Kidney (tissue), 14 donors: ENCODE data around the gene HECA. TPM values are rescaled to one million over a fixed set of nuclear protein-coding genes. Genes with fewer than 3 reads are reported as not detected.

Experiments
- DNase-seq, 5 donors: peaks; one replicate each; pipeline ENCODE4 v3.0.0-alpha.2; 2013 to 2020
- FAIRE-seq: peaks from 2 replicates; lab custom pipeline; 2012; peaks lifted over from hg19 to GRCh38; lab: Jason Lieb, UNC
- H3K27ac ChIP-seq, 2 donors: one replicate each; pipeline ENCODE4 v1.7.0; 2013; ENCODE audit warnings: low read depth in 2 of 2, low read length in 2 of 2, inconsistent platforms in 1 of 2
- H3K27me3 ChIP-seq: one replicate; pipeline ENCODE4 v1.7.1; 2013; ENCODE audit warnings: low read length, inconsistent platforms; ENCODE audit not compliant: control insufficient read depth, insufficient read depth
- H3K36me3 ChIP-seq, 3 donors: one replicate each; pipeline versions ENCODE4 v1.7.0 to v1.7.1; 2013; ENCODE audit warnings: low read length in 3 of 3, control low read depth in 1 of 3, inconsistent platforms in 1 of 3; ENCODE audit not compliant: insufficient read depth in 3 of 3, control insufficient read depth in 2 of 3
- H3K4me1 ChIP-seq, 3 donors: one replicate each; pipeline versions ENCODE4 v1.7.0 to v1.7.1; 2013; ENCODE audit warnings: low read length in 3 of 3, inconsistent platforms in 1 of 3, low read depth in 1 of 3; ENCODE audit not compliant: control insufficient read depth in 2 of 3, insufficient read depth in 2 of 3
- H3K4me3 ChIP-seq, 3 donors: one replicate each; pipeline versions ENCODE4 v1.7.0 to v1.8.1; 2013; ENCODE audit warnings: low read length in 3 of 3, control low read depth in 1 of 3, inconsistent platforms in 1 of 3
- H3K9ac ChIP-seq, 3 donors: one replicate each; pipeline versions ENCODE4 v1.7.0 to v1.7.1; 2013; ENCODE audit warnings: low read length in 3 of 3, control low read depth in 1 of 3, inconsistent platforms in 1 of 3
- H3K9me3 ChIP-seq, 3 donors: one replicate each; pipeline versions ENCODE4 v1.7.0 to v1.7.1; 2013; ENCODE audit warnings: low read length in 3 of 3, control low read depth in 1 of 3, inconsistent platforms in 1 of 3; ENCODE audit not compliant: control insufficient read depth in 2 of 3, insufficient read depth in 1 of 3
- CTCF ChIP-seq: IDR thresholded peaks from 3 replicates; pipeline ENCODE4 v1.5.1; 2012; ENCODE audit warnings: mild to moderate bottlenecking, moderate library complexity, borderline replicate concordance; ENCODE audit not compliant: insufficient read depth; ENCODE audit errors: extremely low read depth
- intact Hi-C: fragments of 100-400 bp; cut with DNase I; formaldehyde crosslinking; loops from one replicate; pipeline ENCODE4 v1.11.1; 2022
- polyA plus RNA-seq: library from polyadenylated mRNA; stranded (reverse); fragments of 350-450 nt; fragmentation: Illumina TruSeq; extraction: RNeasy Lipid Tissue Mini Kit (QIAGEN cat#74804); gene quantifications from one replicate; pipeline ENCODE4 v1.2.3, GENCODE V29; 2014; ENCODE audit warnings: low read depth, low replicate concordance; ENCODE audit not compliant: insufficient read depth
- total RNA-seq: library from RNA; stranded (reverse); fragmentation: NEBNext Ultra II Directional; extraction: Animal tissue kit (Norgen Biotek cat#: 25700); gene quantifications from one replicate; pipeline ENCODE4 v1.2.1, GENCODE V29; 2021
- donor health status: control.
- donor health status: control.
- donor health status: control.
- donor health status: control.
- donor health status: control.
- donor health status: DM: yes; HTN: yes; CAD: no.
- donor health status: Normal renal cell carcinoma (clear cell type).

The HECA gene
- total and polyA plus RNA-seq, 2 donors from 2014 or later = 5.2 to 22.0 TPM

- intact Hi-C loops = no loop called here
- DNase-seq = no peak
- FAIRE-seq = no peak
Observed at GRCh38 chr6:139112561-139112960, 22.3 kb upstream of the HECA start.

GRCh38 chr6:139114746-139115145 is 20.1 kb upstream of the HECA start:
- no peak for TF ChIP-seq CTCF
- no peak for DNase-seq
- Histone ChIP-seq H3K9ac (no peak overlapping the region), H3K4me1 (no peaks in the 10 kb centered on the region), H3K27me3 (no peaks in the 10 kb centered on the region), H3K9me3 (peaks cover 0 to 5% (median 0%) of the 10 kb centered on the region in 3 donors), H3K27ac (no peak overlapping the region), H3K4me3 (no peak overlapping the region), H3K36me3 (no peaks in the 10 kb centered on the region)
- intact Hi-C loops = no loop called here
- no peak for FAIRE-seq

More at GRCh38 chr6:139112561-139112960, 22.3 kb upstream of the HECA start:
- Histone ChIP-seq H3K36me3 (no peaks in the 10 kb centered on the region), H3K27ac (no peak overlapping the region), H3K4me3 (no peak overlapping the region), H3K9me3 (no peaks in the 10 kb centered on the region), H3K4me1 (no peaks in the 10 kb centered on the region), H3K27me3 (no peaks in the 10 kb centered on the region), H3K9ac (no peak overlapping the region)
- no peak for TF ChIP-seq CTCF

- peaks cover 0 to 9% (median 0%) of the 10 kb centered on the region in 3 donors for H3K9me3 ChIP-seq
- H3K36me3 ChIP-seq = no peaks in the 10 kb centered on the region
- no peak for FAIRE-seq
- no peak for DNase-seq
- no peak overlapping the region for H3K4me3 ChIP-seq
- no peaks in the 10 kb centered on the region for H3K4me1 ChIP-seq
- no peaks in the 10 kb centered on the region for H3K27me3 ChIP-seq
- no peak overlapping the region for H3K27ac ChIP-seq
- intact Hi-C loops = no loop called here
- H3K9ac ChIP-seq = no peak overlapping the region
- no peak for TF ChIP-seq CTCF
Observed at GRCh38 chr6:139115989-139116758, 18.7 kb upstream of the HECA start.
